ENCODE results near the gene FANK1.

The FANK1 gene

GRCh38 chr10:126058104-126058503, 161.7 kb downstream of the FANK1 start:
- in situ Hi-C loops (cut with MboI; ENCODE audit: low sequenced_read_pairs): no loop called here

- in situ Hi-C loops (cut with MboI; ENCODE audit: low sequenced_read_pairs): no loop called here
Measured at GRCh38 chr10:126058507-126058906, 162.1 kb downstream of the FANK1 start.
